ENCODE measurements around the gene MCM6. TPM values are rescaled to one million over a fixed set of nuclear protein-coding genes. Genes with fewer than 3 reads are reported as not detected.

MCM6 gene
- total RNA-seq, 4 donors from 2014 or later: 5.9 to 9.5 (median 7.1) TPM

GRCh38 chr2:135803278-135803677 lies 73.0 kb downstream of the MCM6 start:
- Histone ChIP-seq H3K4me1 (no peaks in the 10 kb centered on the region), H3K36me3 (no peaks in the 10 kb centered on the region), H3K4me3 (replicated peaks in 1 of 3) (no peak overlapping the region), H3K27me3 (no peaks in the 10 kb centered on the region), H3K27ac (no peak overlapping the region), H3K9me3 (no peaks in the 10 kb centered on the region)
- DNase-seq: no peak
- intact Hi-C loops (cut with DNase I): no loop called here
- no peak for TF ChIP-seq POLR2A (IDR thresholded peaks at IDR 0.05)
- TF ChIP-seq, protein P1, sequence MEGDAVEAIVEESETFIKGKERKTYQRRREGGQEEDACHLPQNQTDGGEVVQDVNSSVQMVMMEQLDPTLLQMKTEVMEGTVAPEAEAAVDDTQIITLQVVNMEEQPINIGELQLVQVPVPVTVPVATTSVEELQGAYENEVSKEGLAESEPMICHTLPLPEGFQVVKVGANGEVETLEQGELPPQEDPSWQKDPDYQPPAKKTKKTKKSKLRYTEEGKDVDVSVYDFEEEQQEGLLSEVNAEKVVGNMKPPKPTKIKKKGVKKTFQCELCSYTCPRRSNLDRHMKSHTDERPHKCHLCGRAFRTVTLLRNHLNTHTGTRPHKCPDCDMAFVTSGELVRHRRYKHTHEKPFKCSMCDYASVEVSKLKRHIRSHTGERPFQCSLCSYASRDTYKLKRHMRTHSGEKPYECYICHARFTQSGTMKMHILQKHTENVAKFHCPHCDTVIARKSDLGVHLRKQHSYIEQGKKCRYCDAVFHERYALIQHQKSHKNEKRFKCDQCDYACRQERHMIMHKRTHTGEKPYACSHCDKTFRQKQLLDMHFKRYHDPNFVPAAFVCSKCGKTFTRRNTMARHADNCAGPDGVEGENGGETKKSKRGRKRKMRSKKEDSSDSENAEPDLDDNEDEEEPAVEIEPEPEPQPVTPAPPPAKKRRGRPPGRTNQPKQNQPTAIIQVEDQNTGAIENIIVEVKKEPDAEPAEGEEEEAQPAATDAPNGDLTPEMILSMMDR (IDR thresholded peaks at IDR 0.05): no peak
- 58 to 77% methylated on average over 2 of the region's 2 CpGs for WGBS, 2 donors

DNA sequence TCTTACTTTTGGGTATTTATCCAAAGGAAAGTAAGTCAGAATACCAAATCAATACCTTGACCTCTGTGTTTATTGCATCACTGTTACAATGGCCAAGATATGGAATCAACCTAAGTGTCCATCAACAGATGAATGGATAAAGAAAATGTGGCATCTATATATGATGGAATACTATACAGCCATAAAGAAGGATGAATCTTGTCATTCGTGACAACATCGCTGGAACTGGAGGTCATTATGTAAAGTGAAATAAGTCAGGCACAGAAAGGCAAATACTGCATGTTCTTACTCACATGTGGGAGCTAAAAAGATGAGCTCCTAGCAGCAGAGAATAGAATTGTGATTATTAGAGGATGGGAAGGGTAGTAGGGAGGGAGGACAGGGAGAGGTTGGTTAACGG lies 73.9 kb downstream of the MCM6 start:
- no peaks in the 10 kb centered on the region for H3K27me3 ChIP-seq
- DNase-seq: no peak
- no peaks in the 10 kb centered on the region for H3K9me3 ChIP-seq
- H3K4me1 ChIP-seq: no peaks in the 10 kb centered on the region
- H3K27ac ChIP-seq: no peak overlapping the region
- TF ChIP-seq, protein P1 (IDR thresholded peaks at IDR 0.05): no peak
- TF ChIP-seq POLR2A (IDR thresholded peaks at IDR 0.05): no peak
- 65 to 66% methylated on average over 3 of the region's 3 CpGs for WGBS, 2 donors
- H3K4me3 ChIP-seq (replicated peaks in 1 of 3): no peak overlapping the region
- H3K36me3 ChIP-seq: no peaks in the 10 kb centered on the region
- intact Hi-C loops (cut with DNase I): no loop called here

DNA sequence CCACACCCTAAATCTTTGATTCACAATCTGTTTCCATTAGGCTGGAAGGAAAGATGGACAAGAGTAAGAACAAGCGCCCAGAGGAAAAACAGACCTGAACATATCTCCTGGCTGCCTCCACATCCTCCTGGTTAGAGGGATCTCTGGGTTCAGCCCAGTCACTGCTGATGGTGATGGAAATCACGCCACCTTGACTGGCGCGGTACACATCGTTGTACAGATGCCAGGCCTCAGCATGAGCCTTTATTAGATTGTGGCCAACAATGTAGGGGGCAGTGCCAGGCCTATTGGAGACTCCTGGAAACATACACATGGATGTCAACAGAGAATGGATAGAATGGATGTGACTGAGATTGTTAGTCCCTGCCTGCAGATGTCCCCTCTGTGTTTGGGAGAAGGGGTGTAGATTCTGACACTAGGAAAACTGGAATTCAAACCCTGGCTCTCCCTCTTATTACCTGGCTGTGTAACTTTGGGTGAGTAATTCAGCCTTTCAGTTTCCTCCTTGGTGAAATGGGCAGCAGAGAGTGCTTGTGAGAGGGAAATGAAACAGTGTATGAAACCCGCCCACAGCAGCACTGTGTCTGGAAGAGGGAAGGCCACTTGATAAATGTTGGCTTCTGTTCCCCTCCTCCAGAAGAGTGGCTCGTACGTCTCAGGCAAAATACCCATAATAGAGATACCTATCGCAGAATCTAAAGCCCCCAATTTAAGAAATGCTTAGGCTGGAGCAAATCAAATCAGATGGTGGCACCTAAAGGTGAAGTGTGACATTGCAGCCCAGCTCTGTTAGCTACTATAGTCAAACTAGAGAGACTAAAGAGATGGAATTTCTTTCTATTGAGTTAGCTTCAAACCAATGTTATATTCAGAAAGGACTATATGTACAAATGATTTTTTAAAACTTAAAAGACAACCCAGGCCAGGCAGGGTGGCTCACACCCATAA lies 75.5 kb downstream of the MCM6 start:
- H3K9me3 ChIP-seq: no peaks in the 10 kb centered on the region
- H3K4me1 ChIP-seq: no peaks in the 10 kb centered on the region
- TF ChIP-seq, protein P1 (IDR thresholded peaks at IDR 0.05): no peak
- no peak for TF ChIP-seq POLR2A (IDR thresholded peaks at IDR 0.05)
- intact Hi-C loops (cut with DNase I): no loop called here
- no peak for DNase-seq
- no peaks in the 10 kb centered on the region for H3K36me3 ChIP-seq
- H3K4me3 ChIP-seq (replicated peaks in 1 of 3): no peak overlapping the region
- no peak overlapping the region for H3K27ac ChIP-seq
- 85 to 88% methylated on average over 9 of the region's 9 CpGs for WGBS, 2 donors
- no peaks in the 10 kb centered on the region for H3K27me3 ChIP-seq

GRCh38 chr2:135799738-135800137 lies 76.5 kb downstream of the MCM6 start:
- TF ChIP-seq, protein P1 (IDR thresholded peaks at IDR 0.05): no peak
- no peak for TF ChIP-seq POLR2A (IDR thresholded peaks at IDR 0.05)
- Histone ChIP-seq H3K4me3 (replicated peaks in 1 of 3) (no peak overlapping the region), H3K36me3 (no peaks in the 10 kb centered on the region), H3K27me3 (no peaks in the 10 kb centered on the region), H3K9me3 (no peaks in the 10 kb centered on the region), H3K27ac (no peak overlapping the region), H3K4me1 (no peaks in the 10 kb centered on the region)
- intact Hi-C loops (cut with DNase I): no loop called here
- no peak for DNase-seq
- 40 to 46% methylated on average over 2 of the region's 2 CpGs for WGBS, 2 donors

DNA sequence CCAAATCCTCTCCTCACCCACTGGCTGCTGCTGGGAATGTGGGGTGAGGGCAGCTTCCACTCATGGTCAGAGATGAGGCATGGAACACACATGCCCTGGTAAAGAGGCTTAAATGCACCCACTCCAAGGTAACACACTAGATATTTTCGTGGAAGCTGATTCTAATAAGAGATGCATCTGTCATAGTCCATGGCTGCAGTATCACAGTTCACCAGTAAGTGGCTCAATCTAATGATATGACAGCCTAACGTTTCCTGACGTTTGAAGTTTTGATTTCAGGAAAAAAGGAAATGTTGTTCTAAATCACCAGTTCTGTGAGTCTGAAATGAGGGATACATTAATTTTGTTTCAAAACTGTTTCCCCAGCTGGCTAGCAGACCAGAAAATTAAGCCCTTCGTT lies 77.5 kb downstream of the MCM6 start:
- 52 to 62% methylated on average over 4 of the region's 4 CpGs for WGBS, 2 donors
- intact Hi-C loops (cut with DNase I): no loop called here
- TF ChIP-seq, protein P1 (IDR thresholded peaks at IDR 0.05): no peak
- no peak for TF ChIP-seq POLR2A (IDR thresholded peaks at IDR 0.05)

More for the DNA sequence above, 77.5 kb downstream of the MCM6 start:
- H3K27me3 ChIP-seq: no peaks in the 10 kb centered on the region
- no peaks in the 10 kb centered on the region for H3K4me1 ChIP-seq
- H3K27ac ChIP-seq: no peak overlapping the region
- no peak for DNase-seq
- no peak overlapping the region for H3K4me3 ChIP-seq (replicated peaks in 1 of 3)
- H3K36me3 ChIP-seq: no peaks in the 10 kb centered on the region
- no peaks in the 10 kb centered on the region for H3K9me3 ChIP-seq

Data from thyroid gland (tissue), 4 donors.